ENCODE data around the gene MYO3B. TPM values are rescaled to one million over a fixed set of nuclear protein-coding genes. Genes with fewer than 3 reads are reported as not detected.
"Not testable (repeated sequence)": the region's sequence is repeated elsewhere in the genome, so short reads cannot be mapped to it uniquely, and the experiment has no call there.

The MYO3B gene
- total RNA-seq, 1 donor from 2014 or later: 14.1 TPM

DNA sequence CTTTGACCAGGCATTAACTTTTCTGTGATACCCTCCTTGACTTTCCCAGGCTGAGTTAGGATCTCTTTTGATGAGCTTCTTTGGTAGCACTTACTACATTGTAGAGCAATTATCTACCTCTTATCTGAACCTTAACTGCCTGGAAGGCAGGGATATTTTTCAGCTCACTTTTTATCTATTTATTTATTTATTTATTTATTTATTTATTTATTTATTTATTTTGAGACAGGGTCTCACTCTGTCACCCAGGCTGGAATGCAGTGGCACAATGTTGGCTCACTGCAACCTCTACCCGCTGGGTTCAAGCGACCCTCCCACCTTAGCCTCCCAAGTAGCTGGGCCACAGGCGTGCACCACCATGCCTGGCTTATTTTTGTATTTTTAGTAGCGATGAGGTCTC lies 294.6 kb downstream of the MYO3B start:
- not testable (repeated sequence) for DNase-seq (ENCODE audit: low spot score)

- no peak for DNase-seq (ENCODE audit: low spot score)
Observed at GRCh38 chr2:170475878-170476277, 297.9 kb downstream of the MYO3B start.

DNA sequence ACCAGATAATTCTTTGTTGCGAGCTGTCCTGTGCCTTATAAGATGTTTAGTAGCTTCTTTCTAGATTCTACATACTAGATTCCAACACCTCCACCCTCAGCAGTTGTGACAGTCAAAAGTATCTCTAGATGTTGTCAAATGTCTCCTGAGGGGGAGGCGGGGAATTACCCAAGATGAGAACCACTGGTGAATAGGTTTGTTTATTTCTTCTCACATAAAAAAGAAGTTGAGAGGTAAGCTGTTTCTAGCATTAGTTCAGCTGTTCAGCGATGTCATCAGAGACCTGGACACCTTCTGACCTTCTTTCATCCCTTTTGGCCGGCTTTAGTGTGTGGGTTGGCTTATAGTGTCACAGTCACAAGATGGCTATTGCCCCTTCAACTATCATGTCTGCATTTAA lies 299.7 kb downstream of the MYO3B start:
- DNase-seq (ENCODE audit: low spot score): no peak

DNA sequence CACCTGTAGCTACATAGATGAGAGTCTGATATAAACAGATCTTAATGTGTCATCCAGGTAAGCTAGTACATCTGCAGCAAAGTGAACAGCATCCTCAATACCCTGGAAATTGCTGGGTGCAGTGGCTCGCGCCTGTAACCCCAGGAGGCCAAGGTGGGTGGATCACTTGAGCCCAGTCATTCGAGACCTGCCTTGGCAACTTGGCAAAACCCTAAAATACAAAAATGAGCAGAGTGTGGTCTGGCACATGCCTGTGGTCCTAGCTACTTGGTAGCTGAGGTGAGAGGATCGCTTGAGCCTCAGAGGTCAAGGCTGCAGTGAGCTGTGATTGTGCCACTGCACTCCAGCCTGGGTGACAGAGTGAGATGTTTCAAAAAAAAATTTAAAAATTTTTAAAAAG lies 303.3 kb downstream of the MYO3B start:
- no peak for DNase-seq (ENCODE audit: low spot score)

- no peak for DNase-seq (ENCODE audit: low spot score)
Observed at GRCh38 chr2:170484552-170484951, 306.6 kb downstream of the MYO3B start.

DNA sequence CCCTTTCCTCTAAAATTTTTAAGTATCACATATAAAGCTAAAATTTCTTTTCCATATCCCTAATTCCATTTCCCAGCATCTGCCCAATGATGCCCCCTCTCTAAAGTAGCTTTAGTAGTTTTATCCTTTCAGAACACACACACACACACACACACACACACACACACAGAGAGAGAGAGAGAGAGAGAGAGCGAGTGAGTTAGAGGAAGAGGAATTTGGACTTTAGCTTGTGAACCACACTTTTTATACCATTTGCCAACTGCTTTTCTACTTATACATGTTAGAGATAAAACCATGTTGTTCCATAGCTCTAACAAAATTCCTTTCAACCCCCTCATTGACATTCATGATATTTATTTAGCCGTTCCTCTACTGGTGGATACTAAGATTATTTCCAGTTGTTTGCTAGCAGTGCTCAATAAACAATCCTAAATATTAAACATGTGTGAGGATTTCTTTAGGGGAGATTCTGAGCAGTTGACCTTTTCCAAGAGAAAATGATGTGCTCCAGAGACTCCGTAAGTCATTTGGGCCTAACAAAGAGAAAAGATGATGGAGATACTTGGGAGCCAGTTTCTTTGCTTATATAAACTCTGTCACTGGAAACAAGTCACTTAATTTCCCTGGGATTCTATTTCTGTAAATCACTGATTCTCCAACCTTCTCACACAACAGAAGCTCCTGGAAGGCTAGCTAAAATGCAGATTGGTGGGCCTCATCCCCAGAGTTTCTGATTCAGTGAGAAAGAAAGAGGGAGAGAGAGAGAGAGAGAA lies 307.5 kb downstream of the MYO3B start:
- no peak for DNase-seq (ENCODE audit: low spot score)

GRCh38 chr2:170486730-170487129 lies 308.8 kb downstream of the MYO3B start:
- no peak for DNase-seq (ENCODE audit: low spot score)

GRCh38 chr2:170488807-170489206 lies 310.9 kb downstream of the MYO3B start:
- no peak for DNase-seq (ENCODE audit: low spot score)

GRCh38 chr2:170492010-170492409 lies 314.1 kb downstream of the MYO3B start:
- no peak for DNase-seq (ENCODE audit: low spot score)

DNA sequence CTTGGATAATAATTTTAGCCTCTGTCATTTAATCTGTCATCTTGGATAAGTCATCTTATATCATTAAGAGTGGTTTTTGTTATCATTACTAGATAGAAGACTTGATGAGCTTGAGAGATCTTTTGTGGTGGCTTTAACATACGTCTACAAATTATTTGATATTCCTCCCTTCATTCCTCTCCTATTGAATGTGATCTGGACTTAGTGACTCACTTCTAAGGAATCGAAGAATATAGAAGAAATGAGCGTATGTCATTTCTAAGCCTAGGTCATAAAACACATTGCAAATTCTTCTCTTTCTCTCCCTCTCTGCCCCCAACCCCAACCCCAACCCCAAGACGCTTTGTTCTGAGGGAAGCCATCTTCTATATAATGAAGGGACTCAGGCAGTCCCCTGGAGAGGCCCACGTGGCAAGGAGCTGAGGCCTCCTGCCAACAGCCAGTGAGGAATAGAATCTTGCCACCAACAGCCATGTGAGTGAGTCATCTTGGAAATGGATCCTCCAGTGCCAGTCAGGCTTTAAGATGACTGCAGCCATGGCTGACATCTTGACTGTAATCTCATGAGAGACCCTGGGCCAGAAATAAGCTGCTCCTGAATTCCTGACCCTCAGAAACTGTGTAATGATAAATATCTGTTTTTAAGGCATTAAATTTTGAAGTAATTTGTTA lies 315.6 kb downstream of the MYO3B start:
- DNase-seq (ENCODE audit: low spot score): no peak

GRCh38 chr2:170495896-170496295 lies 317.9 kb downstream of the MYO3B start:
- DNase-seq (ENCODE audit: low spot score): no peak

DNA sequence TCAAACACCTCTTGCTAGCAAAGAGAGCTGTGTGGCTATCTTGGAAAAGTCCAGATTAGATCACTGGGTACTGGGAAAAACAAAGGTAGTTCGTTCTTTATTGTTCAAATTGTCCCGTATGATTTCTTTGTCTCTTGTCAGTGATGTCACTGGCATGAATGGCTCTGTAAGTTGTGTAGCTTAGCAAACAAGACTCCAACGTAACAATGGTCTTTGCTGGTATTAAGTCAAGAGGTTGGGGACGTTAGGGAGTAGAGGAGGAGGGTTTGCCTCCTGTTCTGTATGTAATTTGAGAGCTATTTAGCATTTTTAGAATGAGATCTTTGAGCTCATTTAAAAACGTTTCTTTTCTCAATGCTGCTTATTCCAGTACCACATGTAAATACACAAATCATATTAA lies 320.7 kb downstream of the MYO3B start:
- DNase-seq (ENCODE audit: low spot score): no peak

DNA sequence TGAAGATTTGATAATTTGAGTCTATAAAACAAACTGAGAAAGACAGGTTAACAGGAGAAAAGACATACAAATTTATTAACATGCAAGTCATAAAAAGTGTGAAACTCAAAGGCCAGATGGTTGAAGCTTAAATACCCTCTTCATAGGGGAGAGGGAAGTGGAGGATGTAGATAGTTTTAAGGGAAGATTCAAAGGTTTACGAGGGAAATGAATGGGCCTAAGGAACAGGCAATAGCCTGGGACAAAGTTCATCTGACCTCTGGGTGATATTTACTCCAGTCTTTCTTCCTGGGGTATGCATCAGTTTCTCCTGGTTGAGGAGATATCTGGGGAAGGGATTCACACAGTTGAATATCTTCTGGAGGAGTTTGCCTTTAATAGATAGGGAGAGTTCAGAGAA lies 322.2 kb downstream of the MYO3B start:
- DNase-seq (ENCODE audit: low spot score): no peak

DNA sequence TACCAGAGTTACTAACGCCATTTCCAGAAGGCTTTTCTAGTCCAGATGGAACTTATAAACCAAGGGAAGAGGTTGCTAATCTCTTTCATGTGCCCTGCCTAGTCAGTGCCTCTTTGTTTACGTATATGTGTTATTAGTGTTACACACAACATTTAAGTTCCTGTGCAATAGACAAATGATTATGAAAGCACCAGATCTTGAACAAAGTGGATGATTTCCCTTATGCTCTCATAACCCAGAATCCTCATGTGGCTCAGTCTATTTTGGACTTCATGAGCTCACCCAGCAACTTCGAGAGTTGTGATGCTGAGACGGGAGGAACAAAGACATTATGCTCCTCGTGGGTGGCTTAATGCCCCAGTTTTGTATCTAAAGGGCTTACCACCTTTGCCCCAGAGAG lies 322.8 kb downstream of the MYO3B start:
- no peak for DNase-seq (ENCODE audit: low spot score)

- DNase-seq (ENCODE audit: low spot score): no peak
Observed at GRCh38 chr2:170501421-170502043, 323.6 kb downstream of the MYO3B start.

- no peak for DNase-seq (ENCODE audit: low spot score)
Observed at GRCh38 chr2:170502361-170503130, 324.6 kb downstream of the MYO3B start.

- DNase-seq (ENCODE audit: low spot score): no peak
Observed at GRCh38 chr2:170503563-170503962, 325.6 kb downstream of the MYO3B start.

DNA sequence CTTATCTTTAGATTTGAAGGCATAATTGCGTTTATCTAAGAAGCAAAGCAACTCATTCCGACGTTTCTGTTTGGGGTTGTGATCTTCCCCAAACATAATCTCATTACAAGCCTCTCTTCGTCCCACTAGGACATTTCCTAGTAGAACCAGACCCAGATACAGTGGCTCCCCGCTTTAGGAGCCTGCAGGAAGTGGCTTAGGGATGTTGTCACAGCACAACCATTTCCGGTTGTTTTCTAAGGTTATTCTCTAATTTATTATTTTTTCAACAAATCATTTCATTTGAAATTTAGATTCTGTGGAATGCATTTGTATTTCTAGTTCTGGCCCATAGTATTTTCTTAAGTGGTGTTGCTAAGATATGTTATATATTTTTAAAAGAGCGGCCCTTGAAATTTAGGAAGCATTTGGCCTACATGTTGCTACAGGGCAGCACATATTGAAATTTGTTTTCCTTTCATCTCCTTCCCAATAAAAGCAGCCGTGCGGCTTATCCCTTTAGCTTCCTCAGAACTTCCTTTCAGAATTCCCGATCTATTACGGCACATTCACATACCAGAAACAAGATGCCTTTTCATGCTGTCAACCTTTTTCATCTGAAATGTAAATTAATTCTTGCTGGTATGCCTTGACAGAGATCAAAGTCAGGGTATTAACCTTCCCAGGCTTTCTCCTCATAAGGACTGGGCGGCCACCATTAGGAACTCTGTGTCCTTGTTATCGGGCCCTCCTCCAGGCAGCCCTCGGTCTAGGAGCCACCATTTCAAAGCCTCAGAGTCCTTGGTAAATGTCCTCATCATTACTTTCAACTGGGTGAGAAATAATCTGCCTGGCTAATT lies 326.2 kb downstream of the MYO3B start:
- no peak for DNase-seq (ENCODE audit: low spot score)

DNA sequence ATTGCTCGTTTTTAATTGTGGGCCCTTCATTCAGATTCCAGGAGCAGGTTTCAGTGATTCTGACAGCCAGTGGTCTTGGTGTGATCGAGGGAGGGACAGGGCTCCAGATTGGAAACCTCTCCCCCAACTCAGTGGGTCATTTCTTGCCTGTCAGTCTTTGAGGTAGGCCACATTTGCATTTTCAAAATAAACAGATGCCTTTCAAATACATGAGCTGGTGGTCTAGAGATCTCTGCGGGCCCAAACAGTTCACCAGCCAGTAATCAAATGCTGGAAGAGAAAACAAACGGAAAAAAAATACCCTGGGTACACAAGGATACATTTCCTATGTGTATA lies 326.8 kb downstream of the MYO3B start:
- DNase-seq (ENCODE audit: low spot score): no peak

GRCh38 chr2:170505631-170506275 lies 327.8 kb downstream of the MYO3B start:
- DNase-seq (ENCODE audit: low spot score): peak; percentile 66

All from ureter (tissue), 1 donor.